GM23338 (cell line): ENCODE results near the gene CDCA5. TPM values are rescaled to one million over a fixed set of nuclear protein-coding genes. Genes with fewer than 3 reads are reported as not detected.

Experiments
- ATAC-seq: fragments of 200-7000 bp; cut with Tn5 transposase; 3 replicates; pipeline ENCODE4 v1.9.1; 2020
- DNase-seq: peaks from one replicate; pipeline ENCODE4 v3.0.0-alpha.2; 2015; ENCODE audit warnings: low spot score
- H2AFZ ChIP-seq: fragments of 200-600 bp; sonication (generic); 2 replicates; pipeline ENCODE4 v1.8.0; 2016; ENCODE audit warnings: antibody characterized with exemption, mild to moderate bottlenecking, moderate library complexity
- H3F3A ChIP-seq: fragments of 200-600 bp; sonication (generic); replicated peaks from 2 replicates; pipeline ENCODE4 v1.8.0; 2017; ENCODE audit warnings: antibody characterized with exemption, mixed run types, low read depth
- H3K27ac ChIP-seq: fragments of 200-600 bp; sonication (generic); 2 replicates; pipeline ENCODE4 v1.6.1; 2016; ENCODE audit warnings: low read depth
- H3K27me3 ChIP-seq: fragments of 200-600 bp; sonication (generic); 2 replicates; pipeline ENCODE4 v1.8.0; 2016; ENCODE audit warnings: mild to moderate bottlenecking, mixed run types, moderate library complexity; ENCODE audit not compliant: insufficient read depth
- H3K36me3 ChIP-seq: fragments of 200-600 bp; sonication (generic); 2 replicates; pipeline ENCODE4 v1.8.0; 2016; ENCODE audit warnings: mild to moderate bottlenecking; ENCODE audit not compliant: insufficient read depth
- H3K4me1 ChIP-seq: fragments of 200-600 bp; sonication (generic); 2 replicates; pipeline ENCODE4 v1.8.0; 2016; ENCODE audit warnings: mild to moderate bottlenecking, moderate library complexity; ENCODE audit not compliant: insufficient read depth
- H3K4me2 ChIP-seq: fragments of 200-600 bp; sonication (generic); 2 replicates; pipeline ENCODE4 v1.7.1; 2017; ENCODE audit warnings: mixed run types
- H3K4me3 ChIP-seq: fragments of 200-600 bp; sonication (generic); 2 replicates; pipeline ENCODE4 v1.6.1; 2016; ENCODE audit warnings: mixed run types
- H3K79me2 ChIP-seq: fragments of 200-600 bp; sonication (generic); replicated peaks from 2 replicates; pipeline ENCODE4 v1.8.0; 2017; ENCODE audit warnings: mild to moderate bottlenecking; ENCODE audit not compliant: insufficient read depth
- H3K9me2 ChIP-seq: fragments of 200-600 bp; sonication (generic); 2 replicates; pipeline ENCODE4 v1.8.0; 2017; ENCODE audit not compliant: insufficient read depth
- H4K20me1 ChIP-seq: fragments of 200-600 bp; sonication (generic); replicated peaks from 2 replicates; pipeline ENCODE4 v1.8.0; 2017; ENCODE audit warnings: mild to moderate bottlenecking; ENCODE audit not compliant: insufficient read depth
- H3K27ac Mint-ChIP-seq: 2 replicates; pipeline ENCODE4 v1.8.0; 2020; ENCODE audit warnings: inconsistent platforms, mild to moderate bottlenecking, moderate library complexity, mixed read lengths
- H3K27me3 Mint-ChIP-seq: 3 replicates; pipeline ENCODE4 v1.8.0; 2022; ENCODE audit warnings: low read depth, mild to moderate bottlenecking, moderate library complexity, mixed read lengths, inconsistent platforms; ENCODE audit not compliant: insufficient read depth, poor library complexity
- H3K36me3 Mint-ChIP-seq: 3 replicates; pipeline ENCODE4 v1.8.0; 2021; ENCODE audit warnings: low read depth, mild to moderate bottlenecking, inconsistent platforms, moderate library complexity, mixed read lengths
- H3K4me1 Mint-ChIP-seq: 3 replicates; pipeline ENCODE4 v1.8.0; 2020; ENCODE audit warnings: mild to moderate bottlenecking, inconsistent platforms, mixed read lengths
- H3K4me3 Mint-ChIP-seq: 3 replicates; pipeline ENCODE4 v1.8.0; 2021; ENCODE audit warnings: moderate library complexity, mild to moderate bottlenecking, inconsistent platforms, mixed read lengths
- H3K9me3 Mint-ChIP-seq: 3 replicates; pipeline ENCODE4 v1.8.0; 2020; ENCODE audit warnings: moderate library complexity, mild to moderate bottlenecking, inconsistent platforms, mixed read lengths
- CREB1 ChIP-seq: fragments of 250-450 bp; sonication (Bioruptor Pico); IDR thresholded peaks from 2 replicates; pipeline ENCODE4 v1.5.0; 2020; ENCODE audit warnings: low read depth, mild to moderate bottlenecking, moderate library complexity
- EZH2 ChIP-seq: fragments of 200-600 bp; sonication (generic); IDR thresholded peaks from one replicate; pipeline ENCODE4 v1.8.0; 2017; ENCODE audit warnings: antibody characterized with exemption, mild to moderate bottlenecking, low read depth; ENCODE audit not compliant: unreplicated experiment
- ZNF331 ChIP-seq: fragments of 250-450 bp; sonication (Bioruptor Pico); IDR thresholded peaks from 2 replicates; pipeline ENCODE4 v1.5.0; 2020; ENCODE audit warnings: low read depth, mild to moderate bottlenecking, moderate library complexity
- polyA plus RNA-seq: library from polyadenylated mRNA; unstranded; fragments of >200 nt; fragmentation: Nextera tagmentation; extraction: Ambion mirVana; gene quantifications from 2 replicates; pipeline ENCODE4 v1.2.1, GENCODE V29; 2016
- total RNA-seq: library from RNA; depleted of rRNA; stranded (reverse); fragments of >200 nt; shearing (Covaris generic); gene quantifications from 2 replicates; pipeline ENCODE4 v1.2.3, GENCODE V29; 2014
- TF ChIP-seq, protein P1 (sequence below): fragments of 250-450 bp; sonication (Bioruptor Pico); IDR thresholded peaks from 2 replicates; pipeline ENCODE4 v1.5.0; 2020; ENCODE audit warnings: mild to moderate bottlenecking, moderate library complexity

The CDCA5 gene
- total and polyA plus RNA-seq, 2 experiments from 2014 or later: 53.3 to 70.9 TPM

DNA sequence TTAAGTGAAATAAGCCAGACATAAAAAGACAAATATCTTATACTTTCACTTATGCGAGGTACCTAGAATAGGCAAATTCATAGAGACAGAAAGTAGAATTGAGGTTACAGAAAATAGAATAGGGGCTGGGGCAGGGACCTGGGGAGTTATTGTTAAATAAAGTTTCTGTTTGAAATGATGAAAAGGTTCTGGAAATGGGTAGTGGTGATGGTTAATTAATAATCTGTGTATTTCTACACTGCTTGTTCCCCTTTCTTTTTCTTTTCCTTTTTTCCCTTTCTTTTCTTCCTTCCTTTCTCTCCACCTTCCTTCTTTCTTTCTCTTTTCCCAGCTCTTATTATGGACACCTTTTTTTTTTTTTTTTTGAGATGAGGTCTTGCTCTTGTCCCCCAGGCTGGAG lies 28.3 kb downstream of the CDCA5 start:
- Histone ChIP-seq H3K9me2 (no peaks in the 10 kb centered on the region), H4K20me1 (no peaks in the 10 kb centered on the region), H3K27me3 (no peaks in the 10 kb centered on the region), H3K27ac (no peak overlapping the region), H3K4me2 (no peak overlapping the region), H3K36me3 (no peaks in the 10 kb centered on the region), H3K79me2 (no peaks in the 10 kb centered on the region), H3K4me3 (no peak overlapping the region), H3F3A (no peaks in the 10 kb centered on the region), H2AFZ (no peak overlapping the region), H3K4me1 (no peaks in the 10 kb centered on the region)
- Mint-ChIP-seq H3K27me3 (peaks cover 11% of the 10 kb centered on the region), H3K9me3 (no peaks in the 10 kb centered on the region), H3K36me3 (no peaks in the 10 kb centered on the region), H3K27ac (no peak overlapping the region), H3K4me1 (no peaks in the 10 kb centered on the region), H3K4me3 (no peak overlapping the region)
- no peak for DNase-seq
- TF ChIP-seq, protein P1, sequence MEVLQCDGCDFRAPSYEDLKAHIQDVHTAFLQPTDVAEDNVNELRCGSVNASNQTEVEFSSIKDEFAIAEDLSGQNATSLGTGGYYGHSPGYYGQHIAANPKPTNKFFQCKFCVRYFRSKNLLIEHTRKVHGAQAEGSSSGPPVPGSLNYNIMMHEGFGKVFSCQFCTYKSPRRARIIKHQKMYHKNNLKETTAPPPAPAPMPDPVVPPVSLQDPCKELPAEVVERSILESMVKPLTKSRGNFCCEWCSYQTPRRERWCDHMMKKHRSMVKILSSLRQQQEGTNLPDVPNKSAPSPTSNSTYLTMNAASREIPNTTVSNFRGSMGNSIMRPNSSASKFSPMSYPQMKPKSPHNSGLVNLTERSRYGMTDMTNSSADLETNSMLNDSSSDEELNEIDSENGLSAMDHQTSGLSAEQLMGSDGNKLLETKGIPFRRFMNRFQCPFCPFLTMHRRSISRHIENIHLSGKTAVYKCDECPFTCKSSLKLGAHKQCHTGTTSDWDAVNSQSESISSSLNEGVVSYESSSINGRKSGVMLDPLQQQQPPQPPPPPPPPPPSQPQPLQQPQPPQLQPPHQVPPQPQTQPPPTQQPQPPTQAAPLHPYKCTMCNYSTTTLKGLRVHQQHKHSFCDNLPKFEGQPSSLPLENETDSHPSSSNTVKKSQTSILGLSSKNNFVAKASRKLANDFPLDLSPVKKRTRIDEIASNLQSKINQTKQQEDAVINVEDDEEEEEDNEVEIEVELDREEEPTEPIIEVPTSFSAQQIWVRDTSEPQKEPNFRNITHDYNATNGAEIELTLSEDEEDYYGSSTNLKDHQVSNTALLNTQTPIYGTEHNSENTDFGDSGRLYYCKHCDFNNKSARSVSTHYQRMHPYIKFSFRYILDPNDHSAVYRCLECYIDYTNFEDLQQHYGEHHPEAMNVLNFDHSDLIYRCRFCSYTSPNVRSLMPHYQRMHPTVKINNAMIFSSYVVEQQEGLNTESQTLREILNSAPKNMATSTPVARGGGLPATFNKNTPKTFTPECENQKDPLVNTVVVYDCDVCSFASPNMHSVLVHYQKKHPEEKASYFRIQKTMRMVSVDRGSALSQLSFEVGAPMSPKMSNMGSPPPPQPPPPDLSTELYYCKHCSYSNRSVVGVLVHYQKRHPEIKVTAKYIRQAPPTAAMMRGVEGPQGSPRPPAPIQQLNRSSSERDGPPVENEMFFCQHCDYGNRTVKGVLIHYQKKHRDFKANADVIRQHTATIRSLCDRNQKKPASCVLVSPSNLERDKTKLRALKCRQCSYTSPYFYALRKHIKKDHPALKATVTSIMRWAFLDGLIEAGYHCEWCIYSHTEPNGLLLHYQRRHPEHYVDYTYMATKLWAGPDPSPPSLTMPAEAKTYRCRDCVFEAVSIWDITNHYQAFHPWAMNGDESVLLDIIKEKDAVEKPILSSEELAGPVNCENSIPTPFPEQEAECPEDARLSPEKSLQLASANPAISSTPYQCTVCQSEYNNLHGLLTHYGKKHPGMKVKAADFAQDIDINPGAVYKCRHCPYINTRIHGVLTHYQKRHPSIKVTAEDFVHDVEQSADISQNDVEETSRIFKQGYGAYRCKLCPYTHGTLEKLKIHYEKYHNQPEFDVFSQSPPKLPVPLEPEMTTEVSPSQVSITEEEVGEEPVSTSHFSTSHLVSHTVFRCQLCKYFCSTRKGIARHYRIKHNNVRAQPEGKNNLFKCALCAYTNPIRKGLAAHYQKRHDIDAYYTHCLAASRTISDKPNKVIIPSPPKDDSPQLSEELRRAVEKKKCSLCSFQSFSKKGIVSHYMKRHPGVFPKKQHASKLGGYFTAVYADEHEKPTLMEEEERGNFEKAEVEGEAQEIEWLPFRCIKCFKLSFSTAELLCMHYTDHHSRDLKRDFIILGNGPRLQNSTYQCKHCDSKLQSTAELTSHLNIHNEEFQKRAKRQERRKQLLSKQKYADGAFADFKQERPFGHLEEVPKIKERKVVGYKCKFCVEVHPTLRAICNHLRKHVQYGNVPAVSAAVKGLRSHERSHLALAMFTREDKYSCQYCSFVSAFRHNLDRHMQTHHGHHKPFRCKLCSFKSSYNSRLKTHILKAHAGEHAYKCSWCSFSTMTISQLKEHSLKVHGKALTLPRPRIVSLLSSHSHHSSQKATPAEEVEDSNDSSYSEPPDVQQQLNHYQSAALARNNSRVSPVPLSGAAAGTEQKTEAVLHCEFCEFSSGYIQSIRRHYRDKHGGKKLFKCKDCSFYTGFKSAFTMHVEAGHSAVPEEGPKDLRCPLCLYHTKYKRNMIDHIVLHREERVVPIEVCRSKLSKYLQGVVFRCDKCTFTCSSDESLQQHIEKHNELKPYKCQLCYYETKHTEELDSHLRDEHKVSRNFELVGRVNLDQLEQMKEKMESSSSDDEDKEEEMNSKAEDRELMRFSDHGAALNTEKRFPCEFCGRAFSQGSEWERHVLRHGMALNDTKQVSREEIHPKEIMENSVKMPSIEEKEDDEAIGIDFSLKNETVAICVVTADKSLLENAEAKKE (CRISPR knock-in tag): no peak
- TF ChIP-seq ZNF331 (CRISPR knock-in tag) (no peak), CREB1 (CRISPR knock-in tag) (no peak)
- no peak for ATAC-seq

DNA sequence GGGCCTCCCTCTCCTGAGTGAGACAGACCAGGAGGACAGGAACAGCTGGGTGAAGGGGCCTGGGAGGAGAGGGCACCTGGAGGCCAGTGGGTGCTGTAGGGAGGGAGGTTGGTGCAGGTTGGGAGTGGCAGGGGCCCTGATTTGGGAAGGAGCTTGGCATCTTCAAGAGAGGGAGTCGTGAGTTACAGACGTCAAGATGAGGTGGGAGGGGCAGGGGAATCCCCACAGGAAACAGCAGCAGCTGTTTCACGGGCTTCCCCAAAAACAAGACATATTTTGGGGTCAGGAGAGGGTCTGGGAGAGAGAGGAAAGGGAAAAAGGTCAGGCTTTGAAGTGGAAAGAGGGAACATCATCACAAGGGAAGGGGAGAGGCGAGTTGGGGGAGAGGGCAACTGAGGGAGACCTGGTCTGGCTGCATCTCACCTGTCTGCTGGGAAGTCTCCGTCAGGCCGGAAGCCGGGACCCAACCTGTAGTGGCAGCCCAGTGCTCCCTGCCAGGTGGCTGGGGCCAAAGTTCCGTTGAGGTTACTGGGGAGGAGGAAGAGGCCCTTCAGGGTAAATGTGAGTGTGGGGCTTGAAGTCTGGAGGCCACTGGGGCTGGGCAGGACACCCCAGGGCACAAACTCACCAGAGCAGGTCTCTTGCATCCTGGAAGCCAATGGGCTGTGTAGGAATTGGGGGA lies 29.9 kb downstream of the CDCA5 start:
- Mint-ChIP-seq H3K27ac (no peak overlapping the region), H3K4me3 (no peak overlapping the region), H3K36me3 (no peaks in the 10 kb centered on the region), H3K4me1 (no peaks in the 10 kb centered on the region), H3K27me3 (peaks cover 7% of the 10 kb centered on the region), H3K9me3 (no peaks in the 10 kb centered on the region)
- Histone ChIP-seq H2AFZ (no peak overlapping the region), H3F3A (no peaks in the 10 kb centered on the region), H3K4me3 (no peak overlapping the region), H4K20me1 (no peaks in the 10 kb centered on the region), H3K36me3 (no peaks in the 10 kb centered on the region), H3K9me2 (no peaks in the 10 kb centered on the region), H3K79me2 (no peaks in the 10 kb centered on the region), H3K27ac (no peak overlapping the region), H3K4me1 (no peaks in the 10 kb centered on the region), H3K4me2 (no peak overlapping the region), H3K27me3 (no peaks in the 10 kb centered on the region)
- DNase-seq (no peak), ATAC-seq (no peak)
- TF ChIP-seq EZH2 (no peak), ZNF331 (CRISPR knock-in tag) (no peak)
- TF ChIP-seq, protein P1 (CRISPR knock-in tag): no peak
